ENCODE data around the gene CTIF.

The CTIF gene

GRCh38 chr18:48669991-48670750, 131.3 kb downstream of the CTIF start:
- DNase-seq = no peak

DNA sequence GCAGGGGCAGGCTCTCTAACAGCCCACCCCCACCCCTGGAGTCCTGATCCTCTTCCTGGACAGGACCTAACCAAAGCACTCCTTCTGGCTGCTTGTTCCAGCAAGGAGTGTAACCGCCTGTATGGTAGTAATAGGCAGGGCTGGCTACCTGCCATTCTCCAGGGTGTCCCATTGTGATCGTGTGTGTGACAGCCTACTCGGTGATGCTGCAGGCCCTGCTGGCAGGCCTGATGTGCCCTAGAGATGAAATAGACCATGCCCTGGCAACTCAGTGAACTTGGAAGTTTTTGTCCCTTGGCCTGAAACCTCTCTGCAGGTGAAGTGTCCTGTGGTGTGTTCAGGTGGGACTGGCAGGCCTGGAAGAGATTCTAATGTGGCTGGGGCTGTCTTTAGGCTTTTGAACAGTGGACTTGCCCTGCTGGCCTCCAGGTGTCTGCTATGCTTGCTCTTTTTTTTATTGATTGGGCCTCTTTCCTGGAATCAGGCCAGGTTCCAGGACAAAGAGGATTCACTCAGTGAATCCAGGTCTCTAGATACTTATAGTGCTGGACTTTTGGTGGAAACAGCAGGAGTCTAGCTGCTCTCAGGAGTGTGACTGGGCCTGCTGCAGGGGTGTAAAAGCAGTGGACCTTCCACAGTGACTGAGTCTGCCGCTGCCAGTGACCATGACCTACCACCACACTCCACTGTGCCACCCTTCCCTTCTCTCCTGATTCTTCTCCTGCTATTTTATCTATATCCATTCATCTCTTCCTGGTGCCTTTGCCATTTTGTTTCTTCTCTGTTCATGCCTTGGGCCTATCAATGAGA, 132.1 kb downstream of the CTIF start:
- DNase-seq = no peak

DNA sequence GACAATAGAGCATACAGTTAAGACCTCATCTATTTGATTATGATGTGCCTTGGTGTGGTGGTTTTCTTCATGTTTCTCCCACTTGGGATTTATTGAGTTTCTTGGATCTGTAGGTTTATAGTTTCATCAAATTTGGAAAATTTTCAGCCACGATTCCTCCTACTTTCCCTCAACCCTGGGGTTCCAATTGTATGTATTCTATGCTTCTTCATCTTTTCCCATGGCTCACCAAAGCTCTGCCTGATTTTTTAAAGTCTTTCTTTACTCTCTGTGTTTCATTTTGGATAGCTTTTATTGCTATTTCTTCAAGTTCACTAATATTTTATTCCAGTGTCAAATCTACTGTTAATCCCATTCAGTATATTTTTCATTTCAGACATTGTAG, 132.7 kb downstream of the CTIF start:
- no peak for DNase-seq

DNA sequence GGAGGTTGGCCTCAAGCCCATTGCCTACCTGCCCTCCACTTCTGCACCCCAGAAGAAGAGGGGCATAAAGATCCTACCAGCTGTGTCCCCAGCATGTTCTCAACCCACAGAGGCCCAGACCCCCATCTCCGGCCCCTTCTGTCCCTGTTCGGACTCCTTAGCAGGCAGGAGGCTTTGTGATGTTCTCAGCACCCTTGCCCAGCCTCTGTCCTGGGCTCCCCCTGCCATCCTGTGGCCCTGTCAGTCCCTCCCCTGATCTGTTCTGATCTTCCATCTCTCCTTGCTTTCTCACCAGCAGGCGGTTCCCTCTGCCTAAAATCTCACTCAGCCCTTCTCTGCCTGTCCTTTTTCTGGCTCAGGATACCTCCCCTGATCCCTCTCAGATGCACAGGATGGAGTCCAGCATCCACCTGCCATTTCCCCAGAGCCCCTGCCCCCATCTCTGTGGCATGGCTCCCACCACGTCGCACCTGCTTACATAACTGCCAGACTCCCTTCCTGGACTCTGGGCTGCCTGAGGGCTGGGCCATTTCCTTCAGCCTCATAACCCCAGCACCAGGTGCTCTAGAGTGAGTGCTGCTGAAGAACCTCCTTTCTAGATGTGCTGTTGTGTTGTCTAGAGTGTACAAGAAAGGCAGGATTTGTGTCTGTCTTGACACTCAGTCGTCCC, 134.0 kb downstream of the CTIF start:
- DNase-seq = no peak

DNA sequence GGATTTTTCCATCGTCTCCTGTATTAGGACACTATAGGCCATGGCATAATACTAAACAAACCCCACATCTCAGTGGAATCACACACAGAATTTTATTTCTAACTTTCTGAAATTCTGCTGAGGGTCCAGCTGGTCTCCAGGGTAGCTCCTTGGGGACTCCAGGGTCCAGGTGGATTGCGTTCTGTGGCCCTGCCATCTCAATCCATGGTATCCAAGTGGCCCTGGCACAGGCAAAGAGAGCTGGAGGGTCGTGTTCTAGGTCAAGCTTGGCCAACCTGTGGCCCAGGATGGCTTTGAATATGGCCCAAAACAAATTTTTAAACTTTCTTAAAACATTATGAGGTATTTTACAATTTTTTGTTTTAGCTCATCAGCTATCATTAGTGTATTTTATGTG, 134.6 kb downstream of the CTIF start:
- no peak for DNase-seq

GRCh38 chr18:48673853-48674721, 135.3 kb downstream of the CTIF start:
- no peak for DNase-seq

DNA sequence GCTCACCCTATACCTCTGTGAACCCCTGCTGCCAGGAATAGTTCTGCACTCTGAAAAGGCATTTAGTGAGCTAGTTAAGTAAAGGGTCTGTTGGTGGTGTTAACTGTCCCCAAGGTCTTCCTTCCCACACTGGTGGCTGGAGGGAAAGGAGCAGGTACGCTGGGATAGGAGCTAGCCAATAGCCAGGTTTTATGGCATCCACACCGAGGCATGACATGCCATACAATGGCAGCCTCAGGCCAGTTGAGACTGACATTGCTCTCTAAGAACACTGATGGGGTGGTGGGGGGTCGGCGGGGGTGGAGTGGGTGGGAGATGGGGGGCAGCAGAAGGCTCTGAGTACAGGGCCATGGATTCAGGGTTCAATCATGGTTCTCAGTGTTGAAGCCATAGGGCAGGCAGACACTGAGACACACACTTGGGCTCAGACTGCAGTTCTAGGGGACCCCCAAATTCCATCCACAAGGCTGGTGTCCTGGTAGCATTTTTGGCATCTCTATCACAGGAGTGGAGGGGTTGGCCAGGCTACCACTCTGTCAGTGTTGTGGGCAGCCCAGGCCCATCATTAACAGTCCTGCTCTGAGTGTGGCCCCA, 136.0 kb downstream of the CTIF start:
- DNase-seq = no peak

DNA sequence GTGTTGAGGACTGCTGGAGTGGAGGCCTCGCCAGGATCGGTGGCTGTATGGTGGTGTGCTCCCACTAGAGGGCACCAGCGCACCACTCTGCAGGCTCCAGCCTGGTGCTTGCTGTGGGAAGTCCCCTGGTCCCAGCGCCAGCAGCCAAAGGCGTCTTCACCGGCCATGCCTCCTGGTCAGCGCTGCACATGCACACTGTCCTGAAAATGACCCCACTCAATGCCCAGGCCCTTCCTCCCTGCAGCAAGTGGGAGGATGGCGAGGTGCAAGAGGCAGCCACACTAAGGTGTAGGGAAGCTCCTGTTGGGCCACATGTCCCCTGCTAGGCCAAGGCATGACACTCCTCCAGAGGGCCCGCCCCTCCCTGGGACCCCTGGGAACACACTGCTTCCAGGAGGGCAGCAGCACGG, 136.5 kb downstream of the CTIF start:
- peak; percentile 43 for DNase-seq

GRCh38 chr18:48675912-48676311, 137.1 kb downstream of the CTIF start:
- no peak for DNase-seq

- no peak for DNase-seq
Observed at GRCh38 chr18:48676346-48676745, 137.5 kb downstream of the CTIF start.

GRCh38 chr18:48676756-48677368, 138.0 kb downstream of the CTIF start:
- DNase-seq = no peak

DNA sequence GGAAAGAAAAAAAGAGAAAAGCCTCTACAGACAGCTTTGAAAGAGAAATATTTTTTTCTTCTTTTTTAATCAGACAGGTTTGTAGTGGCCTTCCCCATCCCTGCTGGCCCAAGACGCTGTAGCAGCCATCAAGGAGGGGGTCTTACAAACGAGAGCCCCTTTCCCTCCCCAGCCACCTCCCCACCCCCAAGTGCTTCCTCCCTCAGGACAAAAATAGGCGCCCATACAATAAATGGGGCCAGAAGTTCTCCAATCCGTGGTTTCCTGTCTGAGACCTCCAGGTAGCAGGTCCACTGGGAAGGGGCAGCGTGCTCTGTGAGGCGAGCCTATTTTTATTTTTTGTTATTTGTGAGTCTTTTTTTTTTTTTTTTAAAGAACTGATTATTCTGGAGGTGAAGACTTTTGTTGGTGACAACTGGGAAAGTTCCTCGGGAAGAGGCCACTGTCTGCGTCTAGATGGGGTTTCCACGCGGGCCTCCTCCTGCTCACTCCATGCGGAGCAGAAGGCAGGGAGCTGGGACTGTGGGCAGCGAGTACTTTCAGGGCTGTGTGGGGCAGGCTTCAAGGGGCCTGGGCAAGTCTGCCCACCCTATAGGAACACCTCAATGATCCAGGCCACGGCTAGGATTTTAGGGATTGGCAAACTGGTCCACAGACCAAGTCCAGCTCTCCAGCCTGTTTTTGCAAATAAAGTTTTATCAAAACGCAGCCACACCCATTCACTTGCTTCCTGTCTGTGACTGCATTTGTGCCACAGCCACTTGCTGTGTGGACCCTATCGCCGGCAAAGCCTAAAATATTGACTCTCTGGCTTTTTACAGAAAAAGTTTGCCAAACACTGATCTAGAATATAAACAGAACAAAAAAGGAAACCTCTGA, 139.6 kb downstream of the CTIF start:
- DNase-seq = no peak

- DNase-seq = no peak
Observed at GRCh38 chr18:48679236-48679635, 140.4 kb downstream of the CTIF start.

- no peak for DNase-seq
Observed at GRCh38 chr18:48680339-48681250, 141.8 kb downstream of the CTIF start.

- no peak for DNase-seq
Observed at GRCh38 chr18:48682768-48683167, 143.9 kb downstream of the CTIF start.

DNA sequence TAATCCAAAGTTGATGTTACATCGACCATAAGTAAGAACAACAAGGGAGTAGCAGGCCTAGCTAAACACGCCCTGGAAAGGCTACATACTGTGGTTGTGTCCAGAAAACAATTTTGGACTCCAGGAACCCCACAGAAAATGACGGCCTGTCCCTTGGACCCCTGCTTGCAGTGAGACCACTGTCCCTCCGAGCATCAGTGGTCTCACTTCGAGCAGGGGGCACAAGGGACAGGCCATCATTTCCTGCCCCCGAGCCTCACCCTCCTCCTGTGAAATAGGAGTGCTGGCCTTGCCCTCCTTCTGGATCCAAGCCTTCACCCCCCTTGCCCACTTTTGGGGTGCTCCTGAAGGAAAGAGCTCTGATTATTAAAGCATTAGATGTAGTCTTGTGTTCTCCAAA, 144.4 kb downstream of the CTIF start:
- DNase-seq = no peak

GRCh38 chr18:48683661-48684060, 144.8 kb downstream of the CTIF start:
- DNase-seq = no peak

GRCh38 chr18:48687346-48688042, 148.7 kb downstream of the CTIF start:
- no peak for DNase-seq

GRCh38 chr18:48688961-48689360, 150.1 kb downstream of the CTIF start:
- DNase-seq = no peak

Measured in DMS79 (cell line).